GM21528 (cell line): ENCODE data around the gene GAR1.
"Not testable (repeated sequence)": the region's sequence is repeated elsewhere in the genome, so short reads cannot be mapped to it uniquely, and the experiment has no call there.

Experiments
- ATAC-seq: cut with Tn5 transposase; IDR thresholded peaks from one replicate; pipeline ENCODE4 v1.9.1; 2021; ENCODE audit warnings: mild to moderate bottlenecking, moderate library complexity; ENCODE audit not compliant: unreplicated experiment, low FRiP score

GAR1 gene

DNA sequence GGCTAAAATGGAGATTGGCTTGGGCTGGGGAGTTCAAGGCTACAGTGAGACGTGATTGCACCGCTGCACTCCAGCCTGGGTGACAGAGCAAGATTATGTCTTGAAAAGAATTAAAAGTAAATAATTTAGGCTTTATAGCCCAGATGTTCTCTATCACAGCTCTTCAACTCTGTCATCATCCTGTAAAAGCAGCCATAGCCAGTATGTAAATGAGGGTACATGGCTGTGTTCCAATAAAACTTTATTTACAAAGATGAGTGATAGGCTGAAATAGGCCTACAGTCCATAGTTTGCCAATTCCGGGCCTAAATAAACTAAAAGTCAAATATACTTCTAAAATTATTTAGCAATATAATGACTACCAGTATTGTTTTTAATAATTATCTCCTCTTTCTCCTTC, 21.4 kb downstream of the GAR1 start:
- no peak for ATAC-seq

DNA sequence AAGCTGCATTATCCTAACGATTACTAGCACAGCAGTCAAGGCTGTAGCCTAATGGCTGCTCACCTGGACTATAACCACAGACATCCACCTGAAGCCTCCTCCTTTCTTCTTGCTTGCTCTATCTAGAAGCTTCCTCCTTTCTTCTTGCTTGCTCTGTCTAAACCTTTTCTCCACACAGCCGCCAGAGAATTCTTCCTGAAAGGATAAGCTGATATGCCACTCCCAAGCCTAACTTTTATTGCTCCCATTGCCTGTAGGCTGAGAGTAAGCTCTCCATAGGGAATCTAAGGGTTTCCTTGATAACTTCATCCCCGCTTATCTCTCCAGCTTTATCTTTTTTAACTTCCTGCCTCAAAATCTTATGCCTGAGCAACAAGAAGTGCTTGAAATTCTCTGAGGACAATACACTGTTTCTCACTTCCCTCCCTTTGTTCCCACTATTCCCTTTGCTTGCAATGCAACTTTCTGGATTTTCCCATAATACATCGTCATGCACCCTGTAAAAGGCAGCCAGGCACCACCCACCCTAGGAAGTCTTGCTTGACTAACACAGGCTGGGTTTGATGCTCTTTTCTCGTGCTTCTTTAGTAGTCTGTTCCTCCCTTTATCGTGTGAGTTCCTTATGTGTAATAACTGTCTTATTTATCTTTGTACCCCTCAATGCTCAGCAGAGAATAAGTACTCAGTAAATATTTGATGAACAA, 31.0 kb downstream of the GAR1 start:
- no peak for ATAC-seq

DNA sequence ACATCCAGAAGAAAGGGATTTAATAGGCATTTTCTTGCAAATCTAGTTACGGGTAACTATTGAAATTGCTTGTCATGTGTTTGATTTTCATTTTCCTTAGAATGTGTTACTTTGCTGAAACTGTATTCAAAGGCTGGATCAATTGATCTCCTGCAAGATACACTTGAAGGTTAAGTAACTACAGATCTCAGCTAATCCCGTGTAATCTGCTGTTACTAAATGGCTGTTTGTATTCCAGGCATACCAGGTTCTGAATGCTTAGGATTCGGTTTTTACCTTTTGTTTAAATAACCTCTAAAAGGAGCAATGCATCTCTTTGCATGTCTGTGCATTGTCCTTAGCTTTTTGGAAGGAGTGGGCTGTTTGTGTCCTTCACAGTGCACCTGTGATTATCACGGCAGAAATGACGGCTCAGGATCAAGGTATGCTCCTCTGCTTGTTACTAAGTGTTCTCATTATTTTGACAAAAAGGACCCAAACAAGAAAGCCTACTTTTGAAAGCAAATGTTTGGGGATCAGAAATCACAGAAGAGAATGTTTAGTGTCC, 32.4 kb downstream of the GAR1 start, which contains the start of gene LRIT3:
Gene LRIT3 (plus strand): TSS at position 212 of the 547 bp plus-strand sequence. CDS start 95 bp downstream, at position 307.
- no peak for ATAC-seq

DNA sequence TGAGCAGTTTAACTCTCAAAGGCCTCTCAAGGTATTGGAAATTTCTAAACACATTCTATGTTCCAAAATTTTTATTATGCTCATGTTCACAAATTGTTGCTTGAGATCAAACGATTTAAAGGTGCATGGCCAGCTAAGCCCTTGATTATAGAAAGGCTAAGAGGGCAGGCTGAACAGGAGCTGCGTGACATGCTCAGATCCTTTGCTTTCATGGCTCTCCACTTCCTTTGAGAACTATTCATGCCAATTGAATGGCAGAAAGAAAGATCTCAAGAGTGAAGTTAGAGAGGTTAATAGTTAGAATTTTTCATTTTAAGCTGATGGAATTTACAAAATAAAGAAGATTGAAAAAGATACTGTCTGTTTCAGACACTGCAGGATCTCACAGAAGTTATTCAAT, 32.9 kb downstream of the GAR1 start:
- ATAC-seq = no peak

DNA sequence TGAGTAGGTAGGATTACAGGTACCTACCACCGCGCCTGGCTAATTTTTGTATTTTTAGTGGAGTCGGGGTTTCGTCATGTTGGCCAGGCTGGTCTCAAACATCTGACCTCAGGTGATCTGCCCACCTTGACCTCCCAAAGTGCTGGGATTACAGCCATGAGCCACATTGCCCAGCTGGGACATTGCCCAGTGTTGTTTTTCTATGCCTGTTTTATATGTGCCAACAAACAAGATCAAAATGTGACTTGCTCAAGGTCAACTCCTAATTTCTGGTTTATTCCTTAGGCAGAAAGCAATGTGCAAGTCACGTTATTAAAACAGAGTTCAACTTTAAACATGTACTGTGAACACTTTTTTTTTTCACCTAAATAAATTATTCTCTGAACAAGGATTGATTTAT, 35.0 kb downstream of the GAR1 start:
- no peak for ATAC-seq

DNA sequence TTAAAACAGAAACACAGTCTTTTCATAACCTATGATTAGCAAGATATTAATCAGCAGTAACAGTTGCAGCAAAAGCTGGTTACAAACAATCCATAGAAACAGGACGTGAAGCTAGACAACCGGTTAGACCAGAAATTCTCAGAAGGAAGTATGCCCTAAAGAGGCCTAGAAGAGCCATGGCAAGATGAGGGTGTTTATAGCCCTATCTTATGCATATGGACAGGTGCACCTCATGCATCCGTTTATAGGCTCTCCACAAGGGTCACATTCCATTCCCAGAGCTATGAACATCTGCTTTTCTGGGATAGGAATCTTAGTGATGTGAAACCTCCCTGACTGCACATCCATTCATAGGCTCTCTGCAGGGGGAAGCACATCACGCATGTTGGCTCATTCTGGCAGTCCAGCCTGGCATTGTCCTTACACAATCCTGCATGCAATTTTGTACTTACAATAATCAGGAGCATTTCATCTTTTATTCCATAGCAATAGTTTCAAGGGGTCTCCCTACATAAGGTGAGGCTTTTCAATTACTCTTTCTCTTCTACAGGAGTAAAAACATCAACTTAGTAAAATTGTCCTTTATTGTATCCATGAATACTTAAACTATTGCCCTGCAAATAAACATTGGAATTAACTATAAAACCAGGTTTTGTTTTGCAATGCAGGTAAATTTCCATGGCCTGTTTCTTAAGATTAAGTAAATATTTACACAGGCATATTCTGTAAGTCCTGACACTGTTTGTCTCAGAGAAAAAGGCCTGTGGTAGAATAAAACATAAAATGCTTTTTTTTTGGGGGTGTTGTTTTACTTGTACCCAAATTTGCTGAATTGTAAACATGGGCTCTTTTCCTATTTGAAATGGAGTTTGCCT, 44.1 kb downstream of the GAR1 start:
- ATAC-seq = not testable (repeated sequence)

DNA sequence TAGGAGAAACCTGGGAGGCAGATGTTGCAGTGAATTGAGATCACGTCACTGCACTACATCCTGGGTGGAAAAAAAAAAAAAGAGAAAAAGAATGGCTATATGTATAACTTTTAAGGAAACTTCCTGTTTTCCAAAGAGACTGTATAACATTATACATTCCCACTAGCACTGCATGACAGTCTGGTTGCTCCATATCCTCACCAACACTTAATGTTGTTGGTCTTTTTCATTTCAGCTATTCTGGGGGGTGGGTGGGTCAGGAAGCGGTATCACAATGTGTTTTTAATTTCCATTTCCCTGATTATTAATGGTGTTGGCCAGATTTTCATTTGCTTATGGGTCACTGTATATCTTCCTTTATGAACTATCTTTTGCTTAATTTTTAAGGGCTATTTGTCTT, 45.7 kb downstream of the GAR1 start:
- ATAC-seq = no peak

DNA sequence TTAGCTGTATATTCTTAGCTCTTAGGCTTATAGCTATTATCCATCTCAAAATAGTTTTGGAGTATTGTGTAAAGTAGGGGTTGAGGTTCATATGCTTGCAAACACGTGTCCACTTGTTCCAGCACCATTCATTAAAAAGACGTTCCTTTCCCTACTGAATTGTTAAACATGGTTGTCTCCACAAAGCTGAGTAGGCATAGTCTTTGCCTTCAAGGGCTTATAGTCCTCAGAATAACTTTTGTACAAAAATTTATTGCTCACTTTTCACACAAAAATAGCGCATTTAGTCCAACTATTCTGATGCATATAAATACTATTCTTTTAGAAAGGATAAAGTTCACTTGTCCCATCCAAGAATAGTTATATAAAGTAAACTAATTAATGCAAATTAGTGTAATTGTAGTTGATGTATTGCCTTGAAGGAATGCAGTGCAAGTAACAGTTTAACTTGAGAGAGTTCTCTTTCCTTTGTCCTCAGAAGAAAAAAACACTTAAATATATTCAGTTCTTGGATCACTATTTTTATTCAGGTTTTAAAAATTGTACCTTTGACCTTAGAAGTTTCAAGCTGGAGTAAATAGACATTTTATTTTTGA, 46.5 kb downstream of the GAR1 start:
- no peak for ATAC-seq

DNA sequence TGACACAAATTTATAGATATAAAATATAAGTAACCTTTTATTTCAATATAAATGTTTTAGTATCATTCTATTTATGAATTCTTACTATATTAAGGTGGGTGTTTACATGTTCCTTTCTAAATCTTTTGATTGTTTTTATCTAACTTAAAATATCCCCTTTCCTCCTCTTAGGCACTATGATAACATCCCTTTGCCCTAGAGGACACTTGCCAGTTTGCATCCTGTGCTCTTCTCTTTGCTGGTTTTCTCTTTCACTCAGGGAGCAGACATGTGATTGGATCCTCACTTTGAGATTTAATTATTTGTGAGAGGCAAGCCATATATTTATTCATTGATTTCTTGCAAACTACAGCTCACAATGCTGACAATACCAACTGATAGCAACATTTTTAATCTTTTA, 48.6 kb downstream of the GAR1 start:
- ATAC-seq = no peak

DNA sequence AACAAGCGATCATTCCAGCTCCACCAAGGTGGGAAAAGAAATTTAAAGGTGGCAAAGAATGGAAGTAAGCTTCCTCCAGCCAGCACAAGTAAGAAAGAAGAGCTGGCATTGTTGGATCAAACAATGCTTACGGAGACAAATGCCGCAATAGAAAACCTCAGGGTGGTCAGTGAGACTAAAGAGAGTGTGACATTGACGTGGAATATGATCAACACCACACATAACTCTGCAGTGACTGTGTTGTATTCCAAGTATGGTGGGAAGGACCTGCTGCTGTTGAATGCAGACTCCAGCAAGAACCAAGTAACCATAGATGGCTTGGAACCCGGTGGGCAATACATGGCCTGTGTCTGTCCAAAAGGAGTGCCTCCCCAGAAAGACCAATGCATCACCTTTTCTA, 54.5 kb downstream of the GAR1 start:
- ATAC-seq = no peak

DNA sequence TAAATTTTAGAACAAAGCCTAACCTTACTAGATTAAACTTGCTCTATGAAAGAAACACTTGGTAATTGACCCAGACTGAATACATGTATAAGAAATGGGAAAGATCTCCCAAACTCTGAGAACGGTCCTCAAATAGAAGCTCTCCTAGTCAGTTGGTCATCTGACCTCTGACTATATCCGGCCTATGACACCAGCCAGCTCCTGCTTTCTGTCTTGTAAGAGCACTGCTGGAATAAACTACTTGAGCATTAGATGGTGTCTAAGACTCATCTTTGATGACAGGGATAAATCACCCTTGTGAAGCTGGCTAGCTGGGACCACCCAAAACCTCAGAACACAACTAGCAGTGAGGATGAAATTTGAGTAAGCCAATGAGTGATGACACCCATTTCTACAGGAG, 56.5 kb downstream of the GAR1 start:
- ATAC-seq = no peak

DNA sequence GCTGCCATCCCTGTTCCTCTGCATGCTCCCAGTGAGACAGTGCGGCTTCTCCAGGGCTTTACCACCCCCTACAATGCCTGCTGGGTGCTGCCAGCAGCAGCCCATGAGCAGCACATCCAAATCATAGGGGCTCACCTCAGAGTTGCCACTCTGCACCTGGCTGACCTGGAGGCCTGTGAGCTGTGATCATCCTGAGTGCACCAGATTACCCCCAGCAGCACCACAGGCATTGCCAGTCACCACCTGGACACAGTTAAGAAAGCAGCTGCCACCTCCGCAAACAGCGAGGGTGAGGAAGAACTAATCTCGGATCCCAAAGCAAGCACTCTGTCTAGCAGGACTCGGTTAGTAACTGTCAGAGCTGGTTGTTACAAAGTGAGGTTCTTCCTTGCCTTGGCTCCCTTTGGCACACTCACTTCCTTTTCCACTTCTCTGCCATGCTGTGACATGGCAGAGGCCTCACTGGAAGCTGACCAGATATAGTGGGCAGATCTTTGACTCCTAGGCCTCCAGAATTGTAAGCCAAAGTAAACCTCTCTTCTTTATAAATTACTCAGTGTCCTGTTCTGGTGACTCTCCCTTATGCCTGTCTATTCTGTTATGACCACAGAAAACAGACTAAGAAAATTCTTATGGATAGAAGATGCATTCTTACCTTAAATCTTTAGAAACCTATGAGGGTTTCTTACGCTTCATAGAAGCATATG, 57.5 kb downstream of the GAR1 start:
- no peak for ATAC-seq

DNA sequence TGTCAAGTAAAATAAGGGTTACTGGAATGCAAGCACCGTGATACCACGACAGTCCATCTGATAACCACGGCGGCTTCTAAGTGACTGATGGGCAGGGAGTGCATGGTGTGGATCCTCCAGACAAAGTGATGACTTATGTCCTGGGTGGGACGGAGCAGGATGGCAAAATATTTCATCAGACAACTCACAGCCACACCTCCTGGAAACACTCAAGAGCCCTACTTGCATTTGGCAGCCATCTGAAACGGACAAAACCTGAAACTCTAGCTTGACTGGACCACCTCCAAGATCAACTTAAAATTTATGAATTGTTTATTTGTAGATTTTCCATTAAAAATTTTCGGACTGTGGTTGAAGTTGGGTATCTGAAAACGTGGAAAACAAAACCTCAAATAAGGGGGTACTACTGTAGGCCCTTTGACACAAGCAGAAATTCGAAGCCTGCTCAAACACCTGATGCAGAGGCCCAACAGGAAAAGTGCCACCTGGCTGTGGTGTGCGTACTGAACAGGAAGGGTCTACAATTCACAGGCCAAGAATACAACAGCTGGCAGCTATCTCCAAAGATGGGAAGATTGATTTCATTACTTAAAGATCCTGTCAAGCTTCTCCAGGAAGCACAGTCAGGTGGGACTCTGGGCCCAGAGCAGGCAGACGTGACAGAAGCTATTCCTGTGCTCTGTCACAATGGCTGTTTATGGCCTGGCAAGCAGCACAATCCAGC, 58.4 kb downstream of the GAR1 start:
- no peak for ATAC-seq
